ENCODE measurements around the gene TIGIT.

TIGIT gene

DNA sequence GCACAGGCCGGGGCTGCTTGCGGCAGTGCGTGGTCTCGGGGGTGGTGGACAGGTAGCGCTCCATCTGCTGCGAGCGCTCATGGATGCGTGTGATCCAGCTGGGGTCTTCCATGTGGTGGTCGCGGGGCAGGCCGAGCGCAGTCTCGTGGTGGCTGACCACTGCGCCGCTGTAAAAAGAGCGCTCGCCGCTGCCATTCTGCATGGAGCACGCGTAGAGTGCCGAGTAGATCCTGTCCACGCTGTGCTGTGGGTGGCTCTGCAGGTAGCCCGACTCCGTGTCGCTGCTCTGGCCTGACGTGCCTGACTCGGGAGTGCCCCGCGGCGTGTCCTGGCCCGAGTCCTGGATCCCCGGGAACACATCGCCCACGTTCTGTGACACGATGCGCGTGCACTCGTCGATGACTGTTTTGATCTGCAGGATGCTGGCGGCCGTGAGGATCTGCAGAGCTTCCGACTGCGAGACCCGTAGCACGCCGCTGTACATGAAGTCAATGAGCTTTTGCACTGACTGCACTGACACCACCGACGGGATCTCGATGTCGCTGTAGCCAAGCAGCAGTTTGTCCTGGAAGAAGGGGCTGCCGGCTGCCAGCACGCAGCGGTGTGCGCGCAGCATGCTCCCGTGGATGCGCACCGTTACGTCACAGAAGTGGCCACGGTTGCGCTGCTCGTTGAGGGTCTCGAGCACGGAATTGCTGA is 57.4 kb downstream of the TIGIT start:
- no peak overlapping the region for H3K27ac ChIP-seq (ENCODE audit: low read depth, low read length)
- H3K4me1 ChIP-seq (ENCODE audit: control insufficient read depth, insufficient read depth, low read length, unreplicated experiment), result no peaks in the 10 kb centered on the region
- H2AFZ ChIP-seq (ENCODE audit: low read length, unreplicated experiment), result no peak overlapping the region
- H3K4me3 ChIP-seq (ENCODE audit: low read depth, low read length), result no peak overlapping the region
- H3K36me3 ChIP-seq (ENCODE audit: insufficient read depth, low read length), result peaks cover 17% of the 10 kb centered on the region
- H3K79me2 ChIP-seq (ENCODE audit: control insufficient read depth, insufficient read depth, low read length, unreplicated experiment), result no peaks in the 10 kb centered on the region
- no peaks in the 10 kb centered on the region for H3K27me3 ChIP-seq (ENCODE audit: insufficient read depth, low read length)

DNA sequence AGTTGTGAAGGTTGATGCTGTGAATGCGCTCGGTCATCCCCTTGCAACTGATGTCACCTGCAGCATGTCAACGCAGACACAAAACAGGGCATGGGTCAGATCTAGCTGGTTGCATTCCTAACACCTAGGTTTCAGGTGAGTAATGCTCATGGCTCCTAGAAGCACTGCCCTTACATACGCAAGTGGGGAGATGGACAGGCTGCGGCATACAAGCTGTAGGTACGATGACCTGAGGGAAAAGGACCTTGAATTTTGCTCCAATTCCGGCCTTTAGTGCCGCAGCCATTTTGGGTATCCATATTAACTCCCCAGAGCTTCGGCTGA is 58.0 kb downstream of the TIGIT start:
- Histone ChIP-seq H3K27ac (ENCODE audit: low read depth, low read length) (no peak overlapping the region), H3K36me3 (ENCODE audit: insufficient read depth, low read length) (peaks cover 17% of the 10 kb centered on the region), H3K27me3 (ENCODE audit: insufficient read depth, low read length) (no peaks in the 10 kb centered on the region), H3K4me3 (ENCODE audit: low read depth, low read length) (no peak overlapping the region), H3K4me1 (ENCODE audit: control insufficient read depth, insufficient read depth, low read length, unreplicated experiment) (no peaks in the 10 kb centered on the region), H3K79me2 (ENCODE audit: control insufficient read depth, insufficient read depth, low read length, unreplicated experiment) (no peaks in the 10 kb centered on the region), H2AFZ (ENCODE audit: low read length, unreplicated experiment) (no peak overlapping the region)

DNA sequence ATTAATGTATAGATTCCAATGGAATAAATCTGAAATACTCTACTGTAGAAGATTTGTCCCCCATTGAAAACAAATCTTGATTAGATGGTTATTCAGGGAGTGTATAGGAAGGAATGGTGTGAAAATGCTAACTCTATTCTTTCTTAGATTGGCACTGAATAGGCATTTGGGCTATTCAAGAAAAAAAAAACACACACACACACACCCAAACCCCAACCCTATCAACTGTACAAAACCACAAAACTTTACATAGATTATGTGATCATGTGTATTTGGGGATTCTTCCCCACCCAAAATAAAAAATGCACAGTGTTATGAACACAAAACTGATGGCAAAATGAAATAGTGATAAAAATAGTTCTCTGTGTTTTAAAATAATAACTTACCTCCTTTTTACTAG is 61.8 kb downstream of the TIGIT start:
- Histone ChIP-seq H3K4me3 (ENCODE audit: low read depth, low read length) (no peak overlapping the region), H3K79me2 (ENCODE audit: control insufficient read depth, insufficient read depth, low read length, unreplicated experiment) (no peaks in the 10 kb centered on the region), H3K36me3 (ENCODE audit: insufficient read depth, low read length) (peaks cover 9% of the 10 kb centered on the region; the same call in 1 of the 2 replicates), H3K4me1 (ENCODE audit: control insufficient read depth, insufficient read depth, low read length, unreplicated experiment) (no peaks in the 10 kb centered on the region), H2AFZ (ENCODE audit: low read length, unreplicated experiment) (no peak overlapping the region), H3K27ac (ENCODE audit: low read depth, low read length) (no peak overlapping the region), H3K27me3 (ENCODE audit: insufficient read depth, low read length) (no peaks in the 10 kb centered on the region)

DNA sequence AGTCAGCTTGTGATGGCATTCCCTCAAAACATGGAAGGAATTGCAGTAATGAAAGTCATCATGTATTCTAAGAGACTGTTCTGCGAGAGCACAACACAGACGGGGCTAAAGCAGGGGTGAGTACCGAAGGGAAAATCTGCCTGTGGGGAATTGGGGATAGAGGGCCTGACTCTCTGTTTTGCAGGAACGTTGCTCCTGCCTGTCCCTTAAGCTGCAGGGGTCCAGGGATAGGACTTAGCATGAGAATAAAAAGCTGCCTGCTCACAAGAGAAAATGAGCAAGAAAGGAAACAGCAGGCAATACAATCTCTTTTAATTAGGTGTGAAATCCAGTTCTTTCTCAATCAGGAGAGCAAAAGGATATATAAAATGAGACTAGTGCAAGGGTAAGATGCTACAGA is 62.2 kb downstream of the TIGIT start:
- H3K27me3 ChIP-seq (ENCODE audit: insufficient read depth, low read length), result no peaks in the 10 kb centered on the region
- no peak overlapping the region for H3K4me3 ChIP-seq (ENCODE audit: low read depth, low read length)
- H3K36me3 ChIP-seq (ENCODE audit: insufficient read depth, low read length), result peaks cover 9% of the 10 kb centered on the region; the same call in 1 of the 2 replicates
- no peak overlapping the region for H2AFZ ChIP-seq (ENCODE audit: low read length, unreplicated experiment)
- H3K79me2 ChIP-seq (ENCODE audit: control insufficient read depth, insufficient read depth, low read length, unreplicated experiment), result no peaks in the 10 kb centered on the region
- H3K4me1 ChIP-seq (ENCODE audit: control insufficient read depth, insufficient read depth, low read length, unreplicated experiment), result no peaks in the 10 kb centered on the region
- no peak overlapping the region for H3K27ac ChIP-seq (ENCODE audit: low read depth, low read length)

DNA sequence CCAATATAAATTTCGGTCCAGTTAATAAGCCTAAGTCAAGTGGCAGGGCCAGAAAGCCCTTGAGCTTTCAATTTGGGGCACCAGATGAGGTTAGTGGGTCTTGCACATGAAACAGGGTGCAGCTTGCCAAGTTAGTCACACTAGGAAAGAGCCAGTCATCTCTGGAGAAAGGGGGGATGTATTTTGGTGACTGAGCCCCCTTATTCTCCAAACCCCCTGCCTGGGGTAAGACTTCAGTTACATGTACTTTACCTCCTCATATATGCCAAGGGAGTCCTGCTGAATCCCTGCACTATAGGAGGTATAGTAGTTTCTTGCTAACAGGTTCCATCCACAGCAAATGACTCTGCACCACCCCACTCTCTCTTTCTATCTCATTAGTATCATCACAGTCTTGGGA is 62.7 kb downstream of the TIGIT start:
- Histone ChIP-seq H3K4me3 (ENCODE audit: low read depth, low read length) (no peak overlapping the region), H3K36me3 (ENCODE audit: insufficient read depth, low read length) (peaks cover 5% of the 10 kb centered on the region; the same call in 1 of the 2 replicates), H2AFZ (ENCODE audit: low read length, unreplicated experiment) (no peak overlapping the region), H3K27ac (ENCODE audit: low read depth, low read length) (no peak overlapping the region), H3K27me3 (ENCODE audit: insufficient read depth, low read length) (no peaks in the 10 kb centered on the region), H3K4me1 (ENCODE audit: control insufficient read depth, insufficient read depth, low read length, unreplicated experiment) (no peaks in the 10 kb centered on the region), H3K79me2 (ENCODE audit: control insufficient read depth, insufficient read depth, low read length, unreplicated experiment) (no peaks in the 10 kb centered on the region)
